Activated CD4-positive, alpha-beta T cell treated with anti-CD3 and anti-CD28 coated beads, Interleukin-2, Interleukin-4, amounts not matched to agents 100 ng/mL and 50 ng/mL, durations not matched to agents 16 hours and 8 hours (primary cell): Measurements from ENCODE around the gene FOXP1.

ENCODE experiments used
- DNase-seq: peaks from one replicate; pipeline ENCODE4 v3.0.0-alpha.2; 2020; ENCODE audit warnings: low spot score

Gene FOXP1

GRCh38 chr3:71370467-71370866 lies 213.1 kb downstream of the FOXP1 start:
- no peak for DNase-seq

GRCh38 chr3:71369701-71370391 lies 213.7 kb downstream of the FOXP1 start:
- no peak for DNase-seq

GRCh38 chr3:71366988-71367604 lies 216.4 kb downstream of the FOXP1 start:
- no peak for DNase-seq

- DNase-seq, result no peak
Observed at GRCh38 chr3:71361334-71361890, 222.1 kb downstream of the FOXP1 start.

GRCh38 chr3:71360764-71361163 lies 222.8 kb downstream of the FOXP1 start:
- DNase-seq, result peak; percentile 78

GRCh38 chr3:71360180-71360579 lies 223.3 kb downstream of the FOXP1 start:
- DNase-seq, result peak; percentile 73

GRCh38 chr3:71358243-71358642 lies 225.3 kb downstream of the FOXP1 start:
- peak; percentile 88 for DNase-seq

GRCh38 chr3:71356265-71356664 lies 227.3 kb downstream of the FOXP1 start:
- DNase-seq, result peak; percentile 31

- peak; percentile 79 for DNase-seq
Observed at GRCh38 chr3:71355862-71356261, 227.7 kb downstream of the FOXP1 start.

- DNase-seq, result no peak
Observed at GRCh38 chr3:71355037-71355436, 228.5 kb downstream of the FOXP1 start.

- DNase-seq, result no peak
Observed at GRCh38 chr3:71351403-71352149, 232.0 kb downstream of the FOXP1 start.

GRCh38 chr3:71350998-71351397 lies 232.5 kb downstream of the FOXP1 start:
- DNase-seq, result no peak

GRCh38 chr3:71348831-71349230 lies 234.7 kb downstream of the FOXP1 start:
- DNase-seq, result no peak

- no peak for DNase-seq
Observed at GRCh38 chr3:71348001-71348632, 235.4 kb downstream of the FOXP1 start.

GRCh38 chr3:71346061-71346460 lies 237.5 kb downstream of the FOXP1 start:
- no peak for DNase-seq

- no peak for DNase-seq
Observed at GRCh38 chr3:71345429-71346040, 238.0 kb downstream of the FOXP1 start.

GRCh38 chr3:71341721-71342120 lies 241.8 kb downstream of the FOXP1 start:
- no peak for DNase-seq

GRCh38 chr3:71339049-71339448 lies 244.5 kb downstream of the FOXP1 start:
- no peak for DNase-seq

GRCh38 chr3:71332813-71333212 lies 250.7 kb downstream of the FOXP1 start:
- no peak for DNase-seq

- no peak for DNase-seq
Observed at GRCh38 chr3:71330909-71331308, 252.6 kb downstream of the FOXP1 start.

GRCh38 chr3:71330505-71330904 lies 253.0 kb downstream of the FOXP1 start:
- no peak for DNase-seq

GRCh38 chr3:71329817-71330216 lies 253.7 kb downstream of the FOXP1 start:
- no peak for DNase-seq
